Ascending aorta (tissue), 2 donors: ENCODE results near the gene CDH9. TPM values are rescaled to one million over a fixed set of nuclear protein-coding genes. Genes with fewer than 3 reads are reported as not detected.

Experiments
- DNase-seq, 2 donors: peaks; one replicate each; pipeline ENCODE4 v3.0.0-alpha.2; 2019; ENCODE audit warnings: low spot score in 2 of 2
- H3K27ac ChIP-seq, 2 donors: fragments of 200-600 bp; sonication (generic); one replicate each; pipeline ENCODE4 v1.5.1; 2016 to 2017; ENCODE audit warnings: mild to moderate bottlenecking in 1 of 2
- H3K27me3 ChIP-seq: fragments of 200-600 bp; sonication (generic); one replicate; pipeline ENCODE4 v1.5.1; 2017
- H3K36me3 ChIP-seq, 2 donors: fragments of 200-600 bp; sonication (generic); one replicate each; pipeline ENCODE4 v1.5.1; 2016
- H3K4me1 ChIP-seq, 2 donors: fragments of 200-600 bp; sonication (generic); one replicate each; pipeline ENCODE4 v1.5.1; 2016 to 2017; ENCODE audit warnings: mild to moderate bottlenecking in 1 of 2
- H3K4me3 ChIP-seq, 2 donors: fragments of 200-600 bp; sonication (generic); one replicate each; pipeline ENCODE4 v1.5.1; 2016 to 2017; ENCODE audit warnings: mild to moderate bottlenecking in 1 of 2
- H3K9me3 ChIP-seq, 2 donors: fragments of 200-600 bp; sonication (generic); one replicate each; pipeline ENCODE4 v1.5.1; 2016
- CTCF ChIP-seq, 3 experiments: fragments of 200-600 bp in 2 of 3; fragments of 450-650 bp in 1 of 3; sonication (generic) in 2 of 3; IDR thresholded peaks; one replicate each; pipeline ENCODE4 v1.5.1; 2016 to 2019; ENCODE audit warnings: antibody characterized with exemption in 3 of 3, mild to moderate bottlenecking in 1 of 3, moderate library complexity in 1 of 3
- intact Hi-C: fragments of 100-400 bp; cut with DNase I; formaldehyde crosslinking; loops from one replicate; pipeline ENCODE4 v1.15.1; 2023
- total RNA-seq: library from RNA; depleted of rRNA; stranded (reverse); fragments of >200 nt; gene quantifications from one replicate; pipeline ENCODE4 v1.1.0, GENCODE V29; 2016

The CDH9 gene
- total RNA-seq, 1 donor from 2014 or later, result not detected

DNA sequence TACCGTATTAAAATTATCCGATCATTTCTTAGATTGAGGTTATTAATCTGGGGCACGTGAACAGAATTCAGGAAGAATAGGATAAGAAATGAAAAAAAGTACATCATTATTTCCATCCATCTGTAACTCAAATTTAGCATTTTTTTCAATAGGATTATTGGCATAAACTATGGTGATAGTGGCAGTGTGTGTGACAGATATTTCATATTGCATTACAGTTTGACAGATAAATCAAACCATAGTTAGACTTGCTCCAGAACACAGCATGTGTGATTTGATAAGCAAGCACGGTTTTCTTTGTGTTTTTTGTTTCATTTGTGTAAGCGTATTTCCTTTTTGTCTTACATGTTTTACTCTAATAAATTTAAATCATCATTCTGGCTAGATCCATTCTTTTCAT, 155.0 kb downstream of the CDH9 start:
- no peak for TF ChIP-seq CTCF (IDR thresholded peaks at IDR 0.05)
- Histone ChIP-seq H3K27me3 (no peaks in the 10 kb centered on the region), H3K9me3 (no peaks in the 10 kb centered on the region), H3K27ac (no peak overlapping the region), H3K4me1 (no peaks in the 10 kb centered on the region), H3K36me3 (no peaks in the 10 kb centered on the region), H3K4me3 (no peak overlapping the region)
- intact Hi-C loops, result no loop called here
- DNase-seq, result no peak

DNA sequence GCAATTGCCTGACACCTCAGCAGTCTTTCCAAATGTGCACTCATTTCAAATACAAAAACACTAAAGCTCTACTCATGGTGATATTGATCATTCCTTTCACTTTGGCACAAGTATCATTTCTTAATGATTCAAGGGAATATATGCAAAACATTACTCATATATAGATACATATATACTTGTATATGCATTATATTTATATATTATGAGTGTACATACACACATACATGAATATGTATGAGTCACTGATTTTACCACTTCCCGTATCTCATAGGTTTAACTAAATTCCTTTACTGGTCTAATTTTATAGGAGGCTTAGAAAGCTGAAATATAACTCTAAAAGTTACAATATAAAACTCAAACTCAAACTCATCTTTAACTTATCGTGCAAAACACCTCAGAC, 156.5 kb downstream of the CDH9 start:
- H3K4me3 ChIP-seq, result no peak overlapping the region
- H3K27me3 ChIP-seq, result no peaks in the 10 kb centered on the region
- H3K27ac ChIP-seq, result no peak overlapping the region
- H3K9me3 ChIP-seq, result no peaks in the 10 kb centered on the region
- intact Hi-C loops, result no loop called here
- DNase-seq, result no peak
- H3K4me1 ChIP-seq, result no peaks in the 10 kb centered on the region
- no peaks in the 10 kb centered on the region for H3K36me3 ChIP-seq
- no peak for TF ChIP-seq CTCF (IDR thresholded peaks at IDR 0.05)

DNA sequence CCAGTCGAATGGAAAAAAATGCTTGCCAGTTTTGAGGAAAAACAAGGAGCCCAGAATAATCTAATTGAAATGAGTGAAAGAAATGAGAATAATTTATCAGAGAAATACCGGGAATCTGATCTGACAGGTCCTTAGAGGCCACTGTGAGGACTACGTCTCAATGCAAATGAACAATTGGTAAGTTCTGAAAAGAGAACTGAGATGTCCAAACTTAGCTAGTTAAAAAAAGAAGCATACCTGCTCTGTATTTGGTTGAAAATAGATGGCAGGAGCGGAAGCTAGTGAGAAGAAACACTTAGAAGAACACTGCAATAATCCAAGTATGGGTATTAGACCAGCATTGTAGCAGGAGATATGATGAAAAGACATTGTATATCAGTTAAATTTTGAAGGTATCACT, 161.2 kb downstream of the CDH9 start:
- H3K4me1 ChIP-seq, result no peaks in the 10 kb centered on the region
- H3K36me3 ChIP-seq, result no peaks in the 10 kb centered on the region
- intact Hi-C loops, result no loop called here
- no peaks in the 10 kb centered on the region for H3K9me3 ChIP-seq
- TF ChIP-seq CTCF (IDR thresholded peaks at IDR 0.05), result no peak
- H3K27ac ChIP-seq, result no peak overlapping the region
- no peaks in the 10 kb centered on the region for H3K27me3 ChIP-seq
- H3K4me3 ChIP-seq, result no peak overlapping the region
- no peak for DNase-seq

DNA sequence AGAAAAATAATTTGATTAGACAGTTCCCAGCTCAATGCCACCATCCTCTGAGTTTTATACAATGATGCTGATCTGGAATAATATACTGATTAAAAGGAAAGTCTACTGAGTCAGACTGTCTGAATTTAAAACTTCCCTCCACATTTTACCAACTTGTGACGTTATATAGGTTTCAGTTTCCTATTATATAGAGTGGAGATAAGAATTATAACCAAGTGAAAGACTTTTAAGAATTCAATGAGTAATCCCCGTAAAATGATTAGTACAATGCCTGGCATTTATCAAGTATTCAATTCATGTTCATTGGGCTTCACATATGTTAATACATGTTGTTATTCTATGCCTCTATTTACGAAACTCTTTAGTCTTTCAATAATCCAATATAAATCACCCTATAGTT, 166.0 kb downstream of the CDH9 start:
- no peak for TF ChIP-seq CTCF (IDR thresholded peaks at IDR 0.05)

DNA sequence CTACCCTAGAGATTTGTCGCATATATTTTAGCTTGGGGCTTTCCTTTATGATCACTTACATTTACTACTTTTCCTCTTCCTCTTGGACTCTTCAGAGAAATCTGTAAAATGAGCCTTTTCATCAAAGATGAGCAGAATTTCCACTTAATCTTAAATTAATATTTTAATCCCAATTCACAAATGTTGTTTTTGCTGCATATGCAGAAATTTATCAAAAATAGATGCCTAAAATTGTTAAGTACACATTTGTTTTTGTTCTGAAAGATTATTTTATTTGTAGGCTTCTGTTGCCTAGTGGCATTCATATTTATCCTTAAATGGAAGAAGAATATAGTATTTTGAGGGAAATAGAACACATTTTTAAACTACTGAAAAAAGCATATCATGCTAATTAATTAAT, 168.6 kb downstream of the CDH9 start:
- H3K27me3 ChIP-seq, result no peaks in the 10 kb centered on the region
- H3K4me1 ChIP-seq, result no peaks in the 10 kb centered on the region
- H3K36me3 ChIP-seq, result no peaks in the 10 kb centered on the region
- TF ChIP-seq CTCF (IDR thresholded peaks at IDR 0.05), result no peak
- H3K27ac ChIP-seq, result no peak overlapping the region
- intact Hi-C loops, result no loop called here
- H3K9me3 ChIP-seq, result no peaks in the 10 kb centered on the region
- no peak for DNase-seq
- no peak overlapping the region for H3K4me3 ChIP-seq

More for the DNA sequence above, 166.0 kb downstream of the CDH9 start:
- Histone ChIP-seq H3K4me3 (no peak overlapping the region), H3K27ac (no peak overlapping the region), H3K4me1 (no peaks in the 10 kb centered on the region), H3K27me3 (no peaks in the 10 kb centered on the region), H3K9me3 (no peaks in the 10 kb centered on the region), H3K36me3 (no peaks in the 10 kb centered on the region)
- DNase-seq, result no peak
- intact Hi-C loops, result no loop called here

- H3K27me3 ChIP-seq, result no peaks in the 10 kb centered on the region
- no peak for TF ChIP-seq CTCF (IDR thresholded peaks at IDR 0.05)
- H3K4me3 ChIP-seq, result no peak overlapping the region
- intact Hi-C loops, result no loop called here
- DNase-seq, result no peak
- no peaks in the 10 kb centered on the region for H3K4me1 ChIP-seq
- H3K36me3 ChIP-seq, result no peaks in the 10 kb centered on the region
- no peaks in the 10 kb centered on the region for H3K9me3 ChIP-seq
- no peak overlapping the region for H3K27ac ChIP-seq
Observed at GRCh38 chr5:26868504-26868903, 169.9 kb downstream of the CDH9 start.
